MCF 10A (cell line): ENCODE data around the gene KLF2. TPM values are rescaled to one million over a fixed set of nuclear protein-coding genes. Genes with fewer than 3 reads are reported as not detected.

Experiments used
- BruUV-seq: library from RNA; stranded (reverse); fragments of 400-500 nt; replicated peaks from 2 replicates; lab custom pipeline; 2021; lab: Mats Ljungman, UMichigan
- CTCF ChIA-PET: fragments of 300-600 bp; sonication (Branson Sonifier 250); formaldehyde crosslinking; extraction: SDS; loops from one replicate; lab custom pipeline; 2021; ENCODE audit warnings: antibody characterized with exemption, inconsistent platforms; lab: Yijun Ruan, JAX
- POLR2A ChIA-PET: fragments of 300-600, 350-650 bp; sonication (Branson Sonifier 250); formaldehyde crosslinking; extraction: SDS; loops from one replicate; lab custom pipeline; 2020; ENCODE audit warnings: antibody characterized with exemption, inconsistent platforms; lab: Yijun Ruan, JAX
- DNase-seq: peaks from one replicate; pipeline ENCODE4 v3.0.0-alpha.2; 2018; ENCODE audit not compliant: unreplicated experiment
- H3K27ac Mint-ChIP-seq: one replicate; pipeline ENCODE4 v1.8.0; 2022; ENCODE audit warnings: mild to moderate bottlenecking, low read depth, mixed read lengths; ENCODE audit not compliant: unreplicated experiment
- H3K27me3 Mint-ChIP-seq: one replicate; pipeline ENCODE4 v1.8.0; 2022; ENCODE audit warnings: mixed read lengths; ENCODE audit not compliant: insufficient read depth, unreplicated experiment
- H3K36me3 Mint-ChIP-seq: one replicate; pipeline ENCODE4 v1.8.0; 2022; ENCODE audit warnings: mild to moderate bottlenecking, moderate library complexity, mixed read lengths; ENCODE audit not compliant: insufficient read depth, unreplicated experiment
- H3K4me1 Mint-ChIP-seq: one replicate; pipeline ENCODE4 v1.8.0; 2022; ENCODE audit warnings: mixed read lengths; ENCODE audit not compliant: insufficient read depth, unreplicated experiment
- H3K4me3 Mint-ChIP-seq: one replicate; pipeline ENCODE4 v1.8.0; 2022; ENCODE audit warnings: mild to moderate bottlenecking, moderate library complexity, mixed read lengths; ENCODE audit not compliant: unreplicated experiment
- H3K9me3 Mint-ChIP-seq: one replicate; pipeline ENCODE4 v1.8.0; 2022; ENCODE audit warnings: mixed read lengths; ENCODE audit not compliant: unreplicated experiment
- CTCF ChIP-seq: fragments of 200-600 bp; IDR thresholded peaks from one replicate; pipeline ENCODE4 v1.8.0; 2022; ENCODE audit warnings: antibody characterized with exemption, mild to moderate bottlenecking; ENCODE audit not compliant: unreplicated experiment
- intact Hi-C: fragments of 100-400 bp; cut with micrococcal nuclease; formaldehyde crosslinking; loops from 2 replicates; pipeline ENCODE4 v1.14.1; 2022
- total RNA-seq: library from RNA; stranded (reverse); gene quantifications from 2 replicates; pipeline ENCODE4 v1.2.3, GENCODE V29; 2022

The KLF2 gene
- total RNA-seq, 1 experiment from 2014 or later, result 3.8 TPM

- BruUV-seq, result no TSS peak
- Mint-ChIP-seq H3K4me1 (no peaks in the 10 kb centered on the region), H3K4me3 (no peak overlapping the region), H3K27me3 (peaks cover 36% of the 10 kb centered on the region), H3K9me3 (no peaks in the 10 kb centered on the region), H3K36me3 (no peaks in the 10 kb centered on the region), H3K27ac (no peak overlapping the region)
- no peak for DNase-seq
- no peak for TF ChIP-seq CTCF
- intact Hi-C loops, result no loop called here
- ChIA-PET POLR2A (no interaction called here), CTCF (interaction anchor here (1.3 kb wide), 1 partner anchor 42 kb away, joined by 6 read pairs; no protein-coding TSS in a partner anchor)
Observed at GRCh38 chr19:16288544-16288943, 36.1 kb upstream of the KLF2 start.

GRCh38 chr19:16289594-16289993 lies 35.0 kb upstream of the KLF2 start:
- CTCF ChIA-PET, result interaction anchor here (1.3 kb wide), 1 partner anchor 43 kb away, joined by 6 read pairs; no protein-coding TSS in a partner anchor
- Mint-ChIP-seq H3K4me1 (no peaks in the 10 kb centered on the region), H3K27ac (no peak overlapping the region), H3K36me3 (no peaks in the 10 kb centered on the region), H3K9me3 (no peaks in the 10 kb centered on the region), H3K27me3 (peaks cover 30% of the 10 kb centered on the region), H3K4me3 (no peak overlapping the region)
- intact Hi-C loops, result no loop called here
- no peak for TF ChIP-seq CTCF
- BruUV-seq, result no TSS peak
- POLR2A ChIA-PET, result no interaction called here
- no peak for DNase-seq

- no peak for TF ChIP-seq CTCF
- Mint-ChIP-seq H3K27ac (no peak overlapping the region), H3K4me3 (no peak overlapping the region), H3K27me3 (peaks cover 20% of the 10 kb centered on the region), H3K36me3 (no peaks in the 10 kb centered on the region), H3K9me3 (no peaks in the 10 kb centered on the region), H3K4me1 (no peaks in the 10 kb centered on the region)
- CTCF ChIA-PET, result interaction anchor here (0.6 kb wide), 1 partner anchor 30 kb away, joined by 4 read pairs; no protein-coding TSS in a partner anchor
- intact Hi-C loops, result no loop called here
- POLR2A ChIA-PET, result no interaction called here
- no TSS peak for BruUV-seq
- DNase-seq, result no peak
Observed at GRCh38 chr19:16290692-16291091, 33.9 kb upstream of the KLF2 start.

GRCh38 chr19:16293118-16294091 lies 31.2 kb upstream of the KLF2 start:
- POLR2A ChIA-PET, result interaction anchor here (0.7 to 0.8 kb wide), 2 partner anchors 23 to 94 kb away, joined by 3 read pairs; no protein-coding TSS in a partner anchor
- no peaks in the 10 kb centered on the region for H3K36me3 Mint-ChIP-seq
- no peak overlapping the region for H3K27ac Mint-ChIP-seq
- H3K4me1 Mint-ChIP-seq, result no peaks in the 10 kb centered on the region
- intact Hi-C loops, result no loop called here
- no TSS peak for BruUV-seq
- H3K27me3 Mint-ChIP-seq, result no peaks in the 10 kb centered on the region
- CTCF ChIA-PET, result interaction anchor here (0.6 to 1.1 kb wide), 3 partner anchors 115 to 145 kb away, joined by 3 to 5 read pairs (median 4); no protein-coding TSS in a partner anchor
- DNase-seq, result peak; percentile 89
- H3K4me3 Mint-ChIP-seq, result no peak overlapping the region
- H3K9me3 Mint-ChIP-seq, result no peaks in the 10 kb centered on the region
- no peak for TF ChIP-seq CTCF
